ENCODE measurements around the gene ANAPC1. TPM values are rescaled to one million over a fixed set of nuclear protein-coding genes. Genes with fewer than 3 reads are reported as not detected.
"Not testable (repeated sequence)": the region's sequence is repeated elsewhere in the genome, so short reads cannot be mapped to it uniquely, and the experiment has no call there.

Gene ANAPC1
- total RNA-seq, 1 experiment from 2014 or later, result 60.8 TPM

GRCh38 chr2:111905475-111905869 is 21.5 kb upstream of the ANAPC1 start:
- not testable (repeated sequence) for DNase-seq (ENCODE audit: low spot score)

- DNase-seq (ENCODE audit: low spot score), result no peak
Measured at GRCh38 chr2:111904726-111905474, 20.9 kb upstream of the ANAPC1 start.

GRCh38 chr2:111903930-111904439 is 20.0 kb upstream of the ANAPC1 start:
- no peak for DNase-seq (ENCODE audit: low spot score)

GRCh38 chr2:111903516-111903915 is 19.5 kb upstream of the ANAPC1 start:
- DNase-seq (ENCODE audit: low spot score), result no peak

GRCh38 chr2:111900859-111901258 is 16.9 kb upstream of the ANAPC1 start:
- DNase-seq (ENCODE audit: low spot score), result no peak

GRCh38 chr2:111898703-111899514 is 14.9 kb upstream of the ANAPC1 start:
- DNase-seq (ENCODE audit: low spot score), result no peak

- DNase-seq (ENCODE audit: low spot score), result peak; percentile 50
Measured at GRCh38 chr2:111897924-111898702, 14.1 kb upstream of the ANAPC1 start, which contains the start of gene MERTK. Gene MERTK, plus strand, starts transcription at chr2:111898607. Its CDS starts 129 bp downstream, at chr2:111898736.

GRCh38 chr2:111897630-111897923 is 13.6 kb upstream of the ANAPC1 start:
- no peak for DNase-seq (ENCODE audit: low spot score)

- no peak for DNase-seq (ENCODE audit: low spot score)
Measured at GRCh38 chr2:111896576-111896975, 12.6 kb upstream of the ANAPC1 start.

GRCh38 chr2:111896024-111896423 is 12.0 kb upstream of the ANAPC1 start:
- no peak for DNase-seq (ENCODE audit: low spot score)

- DNase-seq (ENCODE audit: low spot score), result no peak
Measured at GRCh38 chr2:111884592-111884964, 585 bp upstream of the ANAPC1 start.

- not testable (repeated sequence) for DNase-seq (ENCODE audit: low spot score)
Measured at GRCh38 chr2:111872806-111873205, 11.2 kb downstream of the ANAPC1 start.

GRCh38 chr2:111865124-111865523 is 18.9 kb downstream of the ANAPC1 start:
- not testable (repeated sequence) for DNase-seq (ENCODE audit: low spot score)

GRCh38 chr2:111860005-111860404 is 24.0 kb downstream of the ANAPC1 start:
- DNase-seq (ENCODE audit: low spot score), result not testable (repeated sequence)

GRCh38 chr2:111852544-111852943 is 31.4 kb downstream of the ANAPC1 start:
- DNase-seq (ENCODE audit: low spot score), result not testable (repeated sequence)

GRCh38 chr2:111850646-111851045 is 33.3 kb downstream of the ANAPC1 start:
- DNase-seq (ENCODE audit: low spot score), result peak; percentile 10

GRCh38 chr2:111839625-111840282 is 44.2 kb downstream of the ANAPC1 start:
- peak; percentile 5 for DNase-seq (ENCODE audit: low spot score)

- DNase-seq (ENCODE audit: low spot score), result not testable (repeated sequence)
Measured at GRCh38 chr2:111838992-111839391, 45.0 kb downstream of the ANAPC1 start.

- not testable (repeated sequence) for DNase-seq (ENCODE audit: low spot score)
Measured at GRCh38 chr2:111834221-111834620, 49.8 kb downstream of the ANAPC1 start.

GRCh38 chr2:111830479-111830878 is 53.5 kb downstream of the ANAPC1 start:
- DNase-seq (ENCODE audit: low spot score), result not testable (repeated sequence)

- DNase-seq (ENCODE audit: low spot score), result not testable (repeated sequence)
Measured at GRCh38 chr2:111828217-111828766, 55.7 kb downstream of the ANAPC1 start.
